GM12865 (cell line): ENCODE results near the gene TPBG.
"Not testable (repeated sequence)": the region's sequence is repeated elsewhere in the genome, so short reads cannot be mapped to it uniquely, and the experiment has no call there.

Experiments used
- DNase-seq: peaks from one replicate; pipeline ENCODE4 v3.0.0; 2010; ENCODE audit warnings: low read depth
- H3K4me3 ChIP-seq: 2 replicates; pipeline ENCODE4 v1.5.1; 2011; ENCODE audit warnings: mild to moderate bottlenecking, low read depth, low read length, control low read depth
- TF ChIP-seq, protein P1 (sequence below): IDR thresholded peaks from 2 replicates; pipeline ENCODE4 v1.5.1; 2011; ENCODE audit warnings: low read length, control low read depth, low read depth, inconsistent platforms; ENCODE audit not compliant: insufficient read depth; ENCODE audit errors: missing control alignments

The TPBG gene

DNA sequence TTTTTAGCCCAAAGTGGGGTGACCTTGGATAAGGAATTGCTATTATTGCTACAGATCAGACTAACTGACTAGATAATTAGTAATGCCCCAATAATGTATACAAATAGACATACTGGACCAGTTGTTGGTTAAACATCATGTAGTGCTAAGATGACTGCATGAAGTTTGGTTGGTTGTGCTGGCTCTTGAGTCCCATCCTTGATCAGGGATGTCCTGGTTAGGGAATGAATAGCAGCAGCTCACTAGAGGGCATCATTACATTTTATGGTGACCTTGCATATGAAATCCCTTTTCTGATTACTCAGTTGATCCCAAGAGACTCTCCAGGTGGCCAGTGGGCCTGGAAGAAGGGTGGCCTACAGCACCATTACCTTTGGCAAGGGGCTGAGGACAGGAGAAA, 10.9 kb downstream of the TPBG start:
- H3K4me3 ChIP-seq, result no peak overlapping the region
- TF ChIP-seq, protein P1, sequence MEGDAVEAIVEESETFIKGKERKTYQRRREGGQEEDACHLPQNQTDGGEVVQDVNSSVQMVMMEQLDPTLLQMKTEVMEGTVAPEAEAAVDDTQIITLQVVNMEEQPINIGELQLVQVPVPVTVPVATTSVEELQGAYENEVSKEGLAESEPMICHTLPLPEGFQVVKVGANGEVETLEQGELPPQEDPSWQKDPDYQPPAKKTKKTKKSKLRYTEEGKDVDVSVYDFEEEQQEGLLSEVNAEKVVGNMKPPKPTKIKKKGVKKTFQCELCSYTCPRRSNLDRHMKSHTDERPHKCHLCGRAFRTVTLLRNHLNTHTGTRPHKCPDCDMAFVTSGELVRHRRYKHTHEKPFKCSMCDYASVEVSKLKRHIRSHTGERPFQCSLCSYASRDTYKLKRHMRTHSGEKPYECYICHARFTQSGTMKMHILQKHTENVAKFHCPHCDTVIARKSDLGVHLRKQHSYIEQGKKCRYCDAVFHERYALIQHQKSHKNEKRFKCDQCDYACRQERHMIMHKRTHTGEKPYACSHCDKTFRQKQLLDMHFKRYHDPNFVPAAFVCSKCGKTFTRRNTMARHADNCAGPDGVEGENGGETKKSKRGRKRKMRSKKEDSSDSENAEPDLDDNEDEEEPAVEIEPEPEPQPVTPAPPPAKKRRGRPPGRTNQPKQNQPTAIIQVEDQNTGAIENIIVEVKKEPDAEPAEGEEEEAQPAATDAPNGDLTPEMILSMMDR, result no peak
- no peak for DNase-seq

DNA sequence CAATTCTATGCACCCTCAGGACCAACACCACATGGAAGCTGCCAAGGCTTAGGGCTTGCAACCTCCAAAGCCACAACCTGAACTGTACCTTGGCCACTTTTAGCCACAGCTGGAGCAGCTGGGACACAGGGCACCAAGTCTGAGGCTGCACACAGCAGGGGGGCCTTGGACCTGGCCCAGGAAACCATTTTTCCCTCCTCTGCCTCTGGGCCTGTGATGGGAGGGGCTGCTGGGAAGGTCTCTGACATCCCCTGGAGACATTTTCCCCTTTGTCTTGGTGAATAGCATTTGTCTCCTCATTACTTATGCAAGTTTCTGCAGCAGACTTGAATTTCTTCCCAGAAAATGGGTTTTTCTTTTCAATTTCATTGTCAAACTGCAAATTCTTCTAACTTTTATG, 13.0 kb downstream of the TPBG start:
- TF ChIP-seq, protein P1, result no peak
- no peak for DNase-seq
- no peak overlapping the region for H3K4me3 ChIP-seq

- H3K4me3 ChIP-seq, result peak overlapping the region; percentile 26; the same call in 1 of the 2 replicates
- no peak for DNase-seq
- TF ChIP-seq, protein P1, result no peak
These were observed 17.1 kb downstream of the TPBG start for GRCh38 chr6:82380566-82381185.

DNA sequence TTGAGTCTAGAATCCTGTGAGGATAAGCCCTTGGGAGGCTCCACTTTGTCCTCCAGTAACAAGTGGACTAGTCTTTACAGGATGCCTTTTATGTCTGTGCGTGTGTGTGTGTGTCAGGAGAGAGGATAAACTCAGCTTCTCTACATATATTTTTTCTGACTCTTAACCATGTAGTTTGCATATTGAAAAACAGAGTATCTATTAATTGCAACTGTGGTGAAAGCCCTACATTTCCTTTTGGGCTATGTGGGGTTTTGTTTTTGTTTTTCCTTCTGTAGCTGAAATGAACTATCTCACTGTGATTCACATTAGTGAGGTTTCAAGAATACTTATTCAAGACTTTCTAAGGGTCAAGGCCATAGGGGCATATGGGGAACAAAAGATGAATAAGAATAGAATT, 17.7 kb downstream of the TPBG start:
- peak; percentile 77 for DNase-seq
- TF ChIP-seq, protein P1, result no peak
- H3K4me3 ChIP-seq, result peak overlapping the region; percentile 26; the same call in 1 of the 2 replicates

- TF ChIP-seq, protein P1, result no peak
- DNase-seq, result peak; percentile 26
- peak overlapping the region; percentile 18; the same call in 1 of the 2 replicates for H3K4me3 ChIP-seq
These were observed 21.5 kb downstream of the TPBG start for GRCh38 chr6:82385102-82385501.

- H3K4me3 ChIP-seq, result no peak overlapping the region; the same call in 1 of the 2 replicates
- DNase-seq, result no peak
- TF ChIP-seq, protein P1, result no peak
These were observed 21.9 kb downstream of the TPBG start for GRCh38 chr6:82385546-82385945.

DNA sequence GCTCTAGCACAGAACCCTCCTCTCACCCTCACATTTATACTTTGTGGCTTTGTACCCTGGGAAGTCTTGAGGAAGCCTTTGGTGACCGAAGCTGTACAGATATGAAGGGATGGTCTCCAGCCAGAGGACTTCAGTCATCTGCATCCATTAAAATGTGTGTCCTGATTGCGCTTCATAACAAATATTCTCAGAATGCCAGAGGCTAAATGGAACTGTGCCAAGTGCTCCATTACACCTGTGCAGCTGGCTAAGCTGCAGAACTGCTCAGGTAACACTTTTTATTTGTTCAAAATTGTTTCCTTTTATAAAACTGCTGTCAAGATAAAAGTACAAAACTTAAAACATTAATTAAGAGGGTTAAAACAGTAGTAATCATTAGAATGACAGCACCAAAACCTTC, 22.3 kb downstream of the TPBG start:
- H3K4me3 ChIP-seq, result no peak overlapping the region
- TF ChIP-seq, protein P1, result no peak
- no peak for DNase-seq

- DNase-seq, H3K4me3 ChIP-seq: not testable (repeated sequence)
These were observed 31.2 kb downstream of the TPBG start for GRCh38 chr6:82394770-82395169.
